ENCODE data around the gene RPUSD3.

DNA sequence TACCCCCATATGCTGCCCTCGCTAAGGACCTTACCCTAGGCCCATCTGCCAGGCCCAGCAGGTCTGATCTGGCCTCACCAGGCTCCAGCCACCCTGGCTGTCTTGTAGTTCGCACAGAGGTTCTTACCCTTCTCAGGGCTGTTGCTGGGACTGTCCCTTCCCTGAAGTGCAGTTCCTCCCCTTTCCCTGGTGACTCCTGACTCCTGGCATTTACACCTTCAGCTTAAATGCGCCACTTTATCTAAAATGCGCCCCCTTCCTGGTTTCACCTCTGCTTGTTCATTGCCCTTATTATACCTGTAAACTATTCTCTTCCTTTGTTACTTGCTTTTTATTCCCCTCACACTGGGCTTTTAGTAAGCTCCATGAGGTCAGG is 34.6 kb downstream of the RPUSD3 start:
- no peak for TF ChIP-seq CTCF (IDR thresholded peaks at IDR 0.05)
- TF ChIP-seq POLR2A (IDR thresholded peaks at IDR 0.05; ENCODE audit: low read depth): no peak
- TF ChIP-seq EP300 (IDR thresholded peaks at IDR 0.05): no peak
